VCaP (cell line): ENCODE measurements around the gene SMCR8.

Experiments used
- H3K27ac ChIP-seq: fragments of 450-650 bp; 2 replicates; pipeline ENCODE4 v1.5.1; 2017
- CTCF ChIP-seq: fragments of 450-650 bp; conservative IDR thresholded peaks from 2 replicates; pipeline ENCODE4 v1.5.1; 2017; ENCODE audit warnings: mild to moderate bottlenecking, moderate library complexity

SMCR8 gene

GRCh38 chr17:18309202-18309601, 5.9 kb upstream of the SMCR8 start:
- no peak for TF ChIP-seq CTCF
- H3K27ac ChIP-seq = no peak overlapping the region

- H3K27ac ChIP-seq = peak overlapping the region; percentile 87
Measured at GRCh38 chr17:18314059-18314730, 898 bp upstream of the SMCR8 start.

GRCh38 chr17:18315562-18315922, 449 bp downstream of the SMCR8 start:
- no peak for TF ChIP-seq CTCF
- H3K27ac ChIP-seq = peak overlapping the region; percentile 87

More at GRCh38 chr17:18314059-18314730, 898 bp upstream of the SMCR8 start:
- no peak for TF ChIP-seq CTCF

GRCh38 chr17:18315961-18316360, 868 bp downstream of the SMCR8 start:
- no peak for TF ChIP-seq CTCF
- no peak overlapping the region for H3K27ac ChIP-seq

GRCh38 chr17:18318117-18318516, 3.0 kb downstream of the SMCR8 start:
- H3K27ac ChIP-seq = no peak overlapping the region
- no peak for TF ChIP-seq CTCF

- no peak overlapping the region for H3K27ac ChIP-seq
- TF ChIP-seq CTCF = no peak
Measured at GRCh38 chr17:18318771-18319450, 3.8 kb downstream of the SMCR8 start.

GRCh38 chr17:18319604-18320256, 4.6 kb downstream of the SMCR8 start:
- no peak overlapping the region for H3K27ac ChIP-seq
- TF ChIP-seq CTCF = peak; percentile 75
